HepG2 (cell line): ENCODE results near the gene NDUFA8. TPM values are rescaled to one million over a fixed set of nuclear protein-coding genes. Genes with fewer than 3 reads are reported as not detected.

ENCODE experiments used
- EED ChIP-seq: sonication (generic); formaldehyde crosslinking; IDR thresholded peaks from 2 replicates; pipeline ENCODE4 v1.5.0; 2020; ENCODE audit warnings: mild to moderate bottlenecking, missing genetic modification reagents
- EHMT2 ChIP-seq: fragments of 200-600 bp; sonication (generic); IDR thresholded peaks from 2 replicates; pipeline ENCODE4 v1.7.0; 2017; ENCODE audit warnings: antibody characterized with exemption, low read depth, low read length, borderline replicate concordance
- KDM5B ChIP-seq: sonication (generic); formaldehyde crosslinking; IDR thresholded peaks from 2 replicates; pipeline ENCODE4 v1.4.0; 2020; ENCODE audit warnings: missing genetic modification reagents, mild to moderate bottlenecking, borderline replicate concordance
- KLF6 ChIP-seq: IDR thresholded peaks from 2 replicates; pipeline ENCODE4 v1.8.0; 2016; ENCODE audit warnings: missing biosample characterization, missing genetic modification reagents
- LCORL ChIP-seq, 2 experiments: fragments of 450-650 bp in 1 of 2; sonication (generic) in 1 of 2; formaldehyde crosslinking in 1 of 2; IDR thresholded peaks; 2 replicates each; pipeline versions ENCODE4 v1.5.0 to v1.6.1; 2017 to 2020; ENCODE audit warnings: antibody characterized with exemption in 1 of 2, missing genetic modification reagents in 1 of 2
- TAF1 ChIP-seq: sonication (generic); formaldehyde crosslinking; IDR thresholded peaks from 2 replicates; pipeline ENCODE4 v1.4.0; 2020; ENCODE audit warnings: missing genetic modification reagents
- THYN1 ChIP-seq: sonication (generic); formaldehyde crosslinking; IDR thresholded peaks from 2 replicates; pipeline ENCODE4 v1.8.1; 2023; ENCODE audit warnings: low read depth, mild to moderate bottlenecking, moderate library complexity, missing genetic modification reagents, borderline replicate concordance
- TP53 ChIP-seq: sonication (generic); formaldehyde crosslinking; conservative IDR thresholded peaks from 2 replicates; pipeline ENCODE4 v1.4.0; 2020; ENCODE audit warnings: missing genetic modification reagents
- ZFP36L1 ChIP-seq: sonication (generic); formaldehyde crosslinking; IDR thresholded peaks from 2 replicates; pipeline ENCODE4 v1.8.0; 2022; ENCODE audit warnings: mild to moderate bottlenecking, missing genetic modification reagents, moderate library complexity
- polyA plus RNA-seq, 8 experiments: library from polyadenylated mRNA; depleted of rRNA in 3 of 8; stranded (reverse) in 7 of 8; unstranded in 1 of 8; fragments of >200 nt; fragmentation: Illumina TruSeq in 4 of 8; extraction: Trizol in 4 of 8; gene quantifications; 2 replicates each; pipeline versions ENCODE4 v1.2.1 to v1.2.3, GENCODE V29; 2011 to 2016; ENCODE audit warnings: low read depth in 4 of 8, missing spikeins in 1 of 8, mixed read lengths in 1 of 8; ENCODE audit not compliant: insufficient read depth in 1 of 8
- total RNA-seq, 5 experiments: library from RNA; depleted of rRNA; stranded (reverse); fragments of >200 nt; fragmentation: Illumina TruSeq; extraction: Trizol; gene quantifications; 2 replicates each; pipeline ENCODE4 v1.2.3, GENCODE V29; 2016; ENCODE audit warnings: low read depth in 1 of 5
- TF ChIP-seq, protein P1 (sequence below): sonication (generic); formaldehyde crosslinking; conservative IDR thresholded peaks from 2 replicates; pipeline ENCODE4 v1.4.0; 2020; ENCODE audit warnings: missing genetic modification reagents
- TF ChIP-seq, protein P2 (sequence below), 2 experiments: fragments of 450-650 bp in 1 of 2; sonication (generic) in 1 of 2; formaldehyde crosslinking in 1 of 2; IDR thresholded peaks; 2 replicates each; pipeline versions ENCODE4 v1.6.1 to v1.8.0; 2016 to 2022; ENCODE audit warnings: antibody characterized with exemption in 1 of 2, mild to moderate bottlenecking in 1 of 2, missing genetic modification reagents in 1 of 2
- TF ChIP-seq, protein P3 (sequence below): sonication (generic); formaldehyde crosslinking; IDR thresholded peaks from 2 replicates; pipeline ENCODE4 v1.8.0; 2022; ENCODE audit warnings: missing genetic modification reagents, low read depth, mild to moderate bottlenecking, borderline replicate concordance

Gene NDUFA8
- total and polyA plus RNA-seq, 2 of the 13 experiments (the other 11 are each of a cell fraction or from before 2014, with no cell fraction given), result 68.6 to 71.7 TPM

DNA sequence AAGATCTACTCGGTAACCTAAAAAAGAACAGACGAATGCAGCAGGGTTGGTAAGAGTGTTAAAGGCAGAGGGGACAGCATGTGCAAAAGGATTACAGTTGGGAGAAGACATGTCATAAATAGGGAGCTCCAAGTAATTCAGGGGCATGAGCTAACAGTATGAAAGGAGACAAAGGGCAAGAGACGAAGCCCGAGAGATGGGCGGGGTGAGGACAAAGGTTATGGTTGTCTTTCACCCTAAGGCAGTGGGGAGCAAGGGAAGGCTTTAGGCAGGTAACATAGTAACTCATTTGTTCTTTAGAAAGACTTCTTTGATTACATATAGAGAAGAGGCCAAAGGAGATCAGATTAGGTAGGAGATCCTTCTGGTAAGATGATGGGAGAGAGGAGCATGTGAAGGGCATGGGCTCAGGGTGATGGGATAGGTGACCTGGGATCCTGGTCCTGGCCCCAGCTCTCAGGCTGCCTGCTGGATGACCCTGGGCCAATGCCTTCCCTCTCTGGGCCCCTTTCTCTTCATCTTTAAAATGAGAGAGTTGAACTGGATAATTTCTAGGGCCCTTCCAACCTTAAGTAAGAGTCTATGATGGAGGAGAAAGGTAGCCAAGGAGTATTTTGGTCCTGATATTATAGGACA lies 19.6 kb upstream of the NDUFA8 start (continued):
- TF ChIP-seq, protein P1, sequence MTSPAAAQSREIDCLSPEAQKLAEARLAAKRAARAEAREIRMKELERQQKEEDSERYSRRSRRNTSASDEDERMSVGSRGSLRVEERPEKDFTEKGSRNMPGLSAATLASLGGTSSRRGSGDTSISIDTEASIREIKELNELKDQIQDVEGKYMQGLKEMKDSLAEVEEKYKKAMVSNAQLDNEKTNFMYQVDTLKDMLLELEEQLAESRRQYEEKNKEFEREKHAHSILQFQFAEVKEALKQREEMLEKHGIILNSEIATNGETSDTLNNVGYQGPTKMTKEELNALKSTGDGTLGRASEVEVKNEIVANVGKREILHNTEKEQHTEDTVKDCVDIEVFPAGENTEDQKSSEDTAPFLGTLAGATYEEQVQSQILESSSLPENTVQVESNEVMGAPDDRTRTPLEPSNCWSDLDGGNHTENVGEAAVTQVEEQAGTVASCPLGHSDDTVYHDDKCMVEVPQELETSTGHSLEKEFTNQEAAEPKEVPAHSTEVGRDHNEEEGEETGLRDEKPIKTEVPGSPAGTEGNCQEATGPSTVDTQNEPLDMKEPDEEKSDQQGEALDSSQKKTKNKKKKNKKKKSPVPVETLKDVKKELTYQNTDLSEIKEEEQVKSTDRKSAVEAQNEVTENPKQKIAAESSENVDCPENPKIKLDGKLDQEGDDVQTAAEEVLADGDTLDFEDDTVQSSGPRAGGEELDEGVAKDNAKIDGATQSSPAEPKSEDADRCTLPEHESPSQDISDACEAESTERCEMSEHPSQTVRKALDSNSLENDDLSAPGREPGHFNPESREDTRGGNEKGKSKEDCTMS (CRISPR knock-in tag), result no peak
- TF ChIP-seq TAF1 (CRISPR knock-in tag) (no peak), KDM5B (CRISPR knock-in tag) (no peak), LCORL (IDR thresholded peaks at IDR 0.05) (no peak), LCORL (CRISPR knock-in tag; IDR thresholded peaks at IDR 0.05) (no peak), THYN1 (CRISPR knock-in tag) (no peak), EED (CRISPR knock-in tag) (no peak), ZFP36L1 (CRISPR knock-in tag) (no peak), EHMT2 (no peak), KLF6 (CRISPR knock-in tag) (no peak), TP53 (CRISPR knock-in tag) (no peak)
- TF ChIP-seq, protein P2, sequence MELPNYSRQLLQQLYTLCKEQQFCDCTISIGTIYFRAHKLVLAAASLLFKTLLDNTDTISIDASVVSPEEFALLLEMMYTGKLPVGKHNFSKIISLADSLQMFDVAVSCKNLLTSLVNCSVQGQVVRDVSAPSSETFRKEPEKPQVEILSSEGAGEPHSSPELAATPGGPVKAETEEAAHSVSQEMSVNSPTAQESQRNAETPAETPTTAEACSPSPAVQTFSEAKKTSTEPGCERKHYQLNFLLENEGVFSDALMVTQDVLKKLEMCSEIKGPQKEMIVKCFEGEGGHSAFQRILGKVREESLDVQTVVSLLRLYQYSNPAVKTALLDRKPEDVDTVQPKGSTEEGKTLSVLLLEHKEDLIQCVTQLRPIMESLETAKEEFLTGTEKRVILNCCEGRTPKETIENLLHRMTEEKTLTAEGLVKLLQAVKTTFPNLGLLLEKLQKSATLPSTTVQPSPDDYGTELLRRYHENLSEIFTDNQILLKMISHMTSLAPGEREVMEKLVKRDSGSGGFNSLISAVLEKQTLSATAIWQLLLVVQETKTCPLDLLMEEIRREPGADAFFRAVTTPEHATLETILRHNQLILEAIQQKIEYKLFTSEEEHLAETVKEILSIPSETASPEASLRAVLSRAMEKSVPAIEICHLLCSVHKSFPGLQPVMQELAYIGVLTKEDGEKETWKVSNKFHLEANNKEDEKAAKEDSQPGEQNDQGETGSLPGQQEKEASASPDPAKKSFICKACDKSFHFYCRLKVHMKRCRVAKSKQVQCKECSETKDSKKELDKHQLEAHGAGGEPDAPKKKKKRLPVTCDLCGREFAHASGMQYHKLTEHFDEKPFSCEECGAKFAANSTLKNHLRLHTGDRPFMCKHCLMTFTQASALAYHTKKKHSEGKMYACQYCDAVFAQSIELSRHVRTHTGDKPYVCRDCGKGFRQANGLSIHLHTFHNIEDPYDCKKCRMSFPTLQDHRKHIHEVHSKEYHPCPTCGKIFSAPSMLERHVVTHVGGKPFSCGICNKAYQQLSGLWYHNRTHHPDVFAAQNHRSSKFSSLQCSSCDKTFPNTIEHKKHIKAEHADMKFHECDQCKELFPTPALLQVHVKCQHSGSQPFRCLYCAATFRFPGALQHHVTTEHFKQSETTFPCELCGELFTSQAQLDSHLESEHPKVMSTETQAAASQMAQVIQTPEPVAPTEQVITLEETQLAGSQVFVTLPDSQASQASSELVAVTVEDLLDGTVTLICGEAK (IDR thresholded peaks at IDR 0.05), result no peak
- TF ChIP-seq, protein P2 (CRISPR knock-in tag; IDR thresholded peaks at IDR 0.05), result no peak
- TF ChIP-seq, protein P3, sequence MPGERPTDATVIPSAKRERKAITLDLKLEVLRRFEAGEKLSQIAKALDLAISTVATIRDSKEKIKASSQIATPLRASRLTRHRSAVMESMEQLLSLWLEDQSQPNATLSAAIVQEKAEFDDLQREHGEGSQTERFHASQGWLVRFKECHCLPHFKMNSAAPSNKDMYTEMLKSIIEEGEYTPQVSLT (CRISPR knock-in tag), result no peak
